HG03066 (cell line): ENCODE measurements around the gene CHTF18.
"Not testable (repeated sequence)": the region's sequence is repeated elsewhere in the genome, so short reads cannot be mapped to it uniquely, and the experiment has no call there.

Source experiments
- ATAC-seq: cut with Tn5 transposase; IDR thresholded peaks from one replicate; pipeline ENCODE4 v1.9.1; 2021; ENCODE audit warnings: low read depth; ENCODE audit not compliant: unreplicated experiment

CHTF18 gene

GRCh38 chr16:774086-775001 is 14.1 kb upstream of the CHTF18 start:
- ATAC-seq: no peak

GRCh38 chr16:775236-775796 is 13.1 kb upstream of the CHTF18 start:
- ATAC-seq: no peak

- ATAC-seq: not testable (repeated sequence)
These were observed 12.1 kb upstream of the CHTF18 start for GRCh38 chr16:776298-776697.

GRCh38 chr16:776824-777223 is 11.6 kb upstream of the CHTF18 start:
- no peak for ATAC-seq

- ATAC-seq: no peak
These were observed 10.6 kb upstream of the CHTF18 start for GRCh38 chr16:777826-778225.

- no peak for ATAC-seq
These were observed 10.0 kb upstream of the CHTF18 start for GRCh38 chr16:778447-778846.

- ATAC-seq: no peak
These were observed 9.4 kb upstream of the CHTF18 start for GRCh38 chr16:778909-779527.

GRCh38 chr16:779561-779960 is 8.9 kb upstream of the CHTF18 start:
- no peak for ATAC-seq

GRCh38 chr16:780296-780695 is 8.1 kb upstream of the CHTF18 start:
- no peak for ATAC-seq

- no peak for ATAC-seq
These were observed 6.9 kb upstream of the CHTF18 start for GRCh38 chr16:781346-782010.

GRCh38 chr16:782258-782657 is 6.2 kb upstream of the CHTF18 start:
- no peak for ATAC-seq

- no peak for ATAC-seq
These were observed 5.5 kb upstream of the CHTF18 start for GRCh38 chr16:782766-783403.

GRCh38 chr16:783404-784161 is 4.8 kb upstream of the CHTF18 start:
- no peak for ATAC-seq

- ATAC-seq: no peak
These were observed 4.0 kb upstream of the CHTF18 start for GRCh38 chr16:784431-784830.

GRCh38 chr16:785563-786535 is 2.6 kb upstream of the CHTF18 start:
- ATAC-seq: no peak

GRCh38 chr16:787321-787966 is 976 bp upstream of the CHTF18 start:
- no peak for ATAC-seq

- peak; percentile 30 for ATAC-seq
These were observed 432 bp upstream of the CHTF18 start, which contains the start of gene RPUSD1 for GRCh38 chr16:787978-788398. Gene RPUSD1 (minus strand): TSS chr16:788381. CDS start chr16:787737, 644 bp downstream.

- ATAC-seq: no peak
These were observed 901 bp downstream of the CHTF18 start for GRCh38 chr16:789191-789850.
